Keratinocyte (primary cell): Measurements from ENCODE around the gene CD53.

Source experiments
- CTCF ChIP-seq, 3 experiments: IDR thresholded peaks in 1 of 3; conservative IDR thresholded peaks in 1 of 3; optimal IDR thresholded peaks in 1 of 3; 2 replicates in 2 of 3; 3 replicates in 1 of 3; pipeline versions ENCODE3 to v1.5.1; 2011; ENCODE audit warnings: low read length in 3 of 3, mild to moderate bottlenecking in 3 of 3, moderate library complexity in 2 of 3, control low read depth in 1 of 3, inconsistent platforms in 1 of 3; ENCODE audit not compliant: insufficient read depth in 2 of 3; ENCODE audit errors: extremely low read depth in 1 of 3
- EZH2 ChIP-seq: IDR thresholded peaks from one replicate; pipeline ENCODE4 v1.6.1; 2012; ENCODE audit warnings: inconsistent platforms, mild to moderate bottlenecking, low read length, moderate library complexity

DNA sequence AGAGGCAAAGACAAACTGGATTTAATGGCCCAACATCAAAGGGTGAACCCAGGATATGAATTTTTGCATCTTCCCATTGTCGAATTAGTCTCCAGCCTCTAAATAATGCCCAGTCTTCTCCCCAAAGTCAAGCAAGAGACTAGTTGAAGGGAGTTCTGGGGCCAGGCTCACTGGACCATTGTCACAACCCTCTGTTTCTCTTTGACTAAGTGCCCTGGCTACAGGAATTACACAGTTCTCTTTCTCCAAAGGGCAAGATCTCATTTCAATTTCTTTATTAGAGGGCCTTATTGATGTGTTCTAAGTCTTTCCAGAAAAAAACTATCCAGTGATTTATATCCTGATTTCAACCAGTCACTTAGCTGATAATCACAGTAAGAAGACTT, 26.5 kb downstream of the CD53 start:
- TF ChIP-seq CTCF (optimal IDR thresholded peaks at IDR 0.05 in 1 of 3, IDR thresholded peaks at IDR 0.05 in 1 of 3, conservative IDR thresholded peaks at IDR 0.05 in 1 of 3; ENCODE audit: extremely low read depth in 1 of 3, insufficient read depth in 2 of 3, low read length in 3 of 3), result no peak
- TF ChIP-seq EZH2, result no peak
